ES-I3 (cell line): ENCODE data around the gene PIGP.
"Not testable (repeated sequence)": the region's sequence is repeated elsewhere in the genome, so short reads cannot be mapped to it uniquely, and the experiment has no call there.

Source experiments
- H3K36me3 ChIP-seq: 2 replicates; pipeline ENCODE4 v1.6.1; 2013; ENCODE audit warnings: mild to moderate bottlenecking, low read length, control low read depth, moderate library complexity; ENCODE audit not compliant: insufficient read depth
- H3K4me1 ChIP-seq: 2 replicates; pipeline ENCODE4 v1.6.1; 2013; ENCODE audit warnings: mild to moderate bottlenecking, control low read depth, low read length; ENCODE audit not compliant: insufficient read depth
- H3K9ac ChIP-seq: 2 replicates; pipeline ENCODE4 v1.6.1; 2013; ENCODE audit warnings: low read depth, mild to moderate bottlenecking, low read length, moderate library complexity
- H3K9me3 ChIP-seq: 2 replicates; pipeline ENCODE4 v1.6.1; 2013; ENCODE audit warnings: mild to moderate bottlenecking, low read length, moderate library complexity; ENCODE audit not compliant: control insufficient read depth, insufficient read depth

The PIGP gene

DNA sequence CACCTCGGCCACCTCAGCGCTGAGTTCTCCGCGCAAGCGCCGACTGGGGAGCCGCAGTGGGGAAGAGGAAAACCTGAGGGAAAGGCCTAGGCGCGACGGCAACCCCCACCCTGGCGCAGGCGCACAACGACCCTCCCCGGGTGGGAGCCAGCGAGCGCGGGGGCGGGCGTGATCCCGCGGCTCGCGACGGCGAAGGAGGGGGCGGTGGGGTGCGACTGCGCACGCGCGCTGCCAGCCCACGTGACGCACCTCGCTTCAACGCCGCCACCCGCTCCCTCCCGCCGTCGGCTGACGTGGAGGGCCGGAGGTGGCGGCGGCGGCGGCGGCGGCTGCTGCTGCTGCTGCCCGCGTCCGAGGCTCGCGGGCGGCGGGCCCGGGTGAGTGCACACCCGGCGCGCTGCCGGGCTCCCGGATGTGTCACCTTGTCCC lies at the start of gene PIGP, which contains the start of gene TTC3:
TSS of gene PIGP (minus strand) at position 84 of the 429 bp plus-strand sequence. CDS start 556 bp downstream, outside the sequence.
TSS of gene TTC3 (plus strand) at position 267 of the 429 bp plus-strand sequence. CDS start 14,004 bp downstream, outside the sequence.
- Histone ChIP-seq H3K36me3 (no peaks in the 10 kb centered on the region), H3K9ac (peak within 1 kb of the TSS; percentile 85), H3K4me1 (peaks cover 4% of the 10 kb centered on the region; the same call in 1 of the 2 replicates), H3K9me3 (no peaks in the 10 kb centered on the region)

DNA sequence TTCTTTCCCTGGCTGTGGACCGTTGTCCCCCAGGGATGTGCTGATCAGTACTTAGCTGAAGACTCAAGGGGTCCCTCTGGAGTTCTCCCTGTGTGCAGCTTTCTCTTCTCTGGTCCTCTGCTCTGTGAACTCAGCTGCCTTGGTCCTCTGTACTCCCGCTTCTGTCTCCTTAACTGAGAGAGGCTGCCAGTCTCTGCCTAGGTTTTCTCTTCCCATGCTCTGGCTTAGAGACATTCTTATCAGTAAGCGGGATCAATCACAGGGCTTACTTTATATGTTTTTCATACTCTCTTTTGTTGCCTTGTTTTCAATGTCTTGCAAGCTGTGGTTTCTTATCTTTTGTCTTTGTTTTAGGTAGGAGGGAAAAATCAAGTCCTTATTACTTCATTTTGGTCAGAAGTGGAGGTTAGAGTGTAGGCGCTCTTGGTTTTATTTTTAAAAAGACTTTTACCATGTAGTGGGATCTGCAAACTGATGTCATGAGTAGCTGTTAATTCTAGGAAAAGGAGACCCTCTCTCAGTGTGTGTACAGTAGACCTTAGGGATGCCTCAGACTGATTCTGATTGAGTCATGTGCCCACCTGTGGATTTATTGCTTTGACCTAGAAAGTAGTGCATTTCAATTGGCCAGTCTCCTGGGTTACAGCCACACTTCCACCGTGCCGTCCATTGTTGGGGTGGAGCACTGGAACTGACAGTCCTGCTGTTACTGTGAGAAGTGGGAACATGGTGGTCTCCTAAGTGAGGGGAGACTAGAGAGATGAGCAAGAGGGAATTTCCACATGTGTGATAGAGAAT lies 46.7 kb upstream of the PIGP start:
- H3K4me1 ChIP-seq, result no peaks in the 10 kb centered on the region
- H3K36me3 ChIP-seq, result no peaks in the 10 kb centered on the region
- H3K9me3 ChIP-seq, result no peaks in the 10 kb centered on the region
- no peak overlapping the region for H3K9ac ChIP-seq

DNA sequence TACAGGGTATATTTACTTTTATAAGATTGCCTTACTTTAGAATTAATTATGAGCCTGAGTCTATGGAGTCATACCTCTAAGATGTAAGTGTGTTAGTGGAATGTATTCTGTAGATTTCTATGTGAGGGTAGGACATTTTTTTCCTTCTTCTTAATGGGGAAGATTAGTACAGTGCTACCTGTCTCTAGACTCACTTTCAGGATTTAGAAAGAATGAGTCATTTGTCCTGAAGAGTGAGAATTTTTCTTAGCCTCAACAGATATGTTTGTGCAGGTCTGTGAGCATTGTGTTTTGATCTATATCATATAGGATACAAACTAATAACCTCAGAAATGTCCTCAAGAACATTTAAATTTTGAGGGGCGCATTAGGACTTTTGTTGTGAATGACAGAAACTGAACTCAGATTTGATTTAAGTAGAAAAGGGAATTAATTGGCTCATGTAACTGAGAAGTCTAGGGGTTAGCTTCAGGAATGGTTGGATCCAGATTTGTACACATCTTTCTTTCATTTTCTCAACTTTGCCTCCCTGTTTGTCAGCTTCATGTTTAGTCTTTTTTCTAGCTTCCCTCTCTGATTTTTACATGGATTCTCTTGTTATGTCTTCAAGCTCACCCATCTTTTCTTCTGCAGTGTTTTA lies 45.4 kb upstream of the PIGP start:
- no peaks in the 10 kb centered on the region for H3K4me1 ChIP-seq

DNA sequence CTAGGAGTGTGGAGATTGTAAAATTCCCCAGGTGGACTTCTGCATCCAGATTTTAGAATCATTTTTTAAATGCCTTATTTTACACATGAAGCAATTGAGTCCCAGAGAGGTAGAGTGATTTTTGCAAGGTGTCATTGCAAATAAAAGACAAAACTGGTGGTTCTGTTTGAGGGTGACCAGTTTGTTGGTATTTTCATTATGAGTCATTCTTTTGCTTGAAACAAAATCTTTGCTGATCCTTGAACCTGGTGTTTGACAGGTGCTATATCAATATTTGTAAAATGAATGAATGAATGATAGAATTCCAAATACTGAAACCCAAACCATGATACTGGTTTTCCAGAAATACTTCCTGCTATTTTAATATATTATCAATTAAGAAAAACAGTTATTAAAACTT lies 44.3 kb upstream of the PIGP start:
- H3K4me1 ChIP-seq, result no peaks in the 10 kb centered on the region
- no peak overlapping the region for H3K9ac ChIP-seq
- H3K9me3 ChIP-seq, result no peaks in the 10 kb centered on the region
- H3K36me3 ChIP-seq, result no peaks in the 10 kb centered on the region

More for the DNA sequence above, 45.4 kb upstream of the PIGP start:
- no peaks in the 10 kb centered on the region for H3K9me3 ChIP-seq
- no peaks in the 10 kb centered on the region for H3K36me3 ChIP-seq
- H3K9ac ChIP-seq, result no peak overlapping the region

DNA sequence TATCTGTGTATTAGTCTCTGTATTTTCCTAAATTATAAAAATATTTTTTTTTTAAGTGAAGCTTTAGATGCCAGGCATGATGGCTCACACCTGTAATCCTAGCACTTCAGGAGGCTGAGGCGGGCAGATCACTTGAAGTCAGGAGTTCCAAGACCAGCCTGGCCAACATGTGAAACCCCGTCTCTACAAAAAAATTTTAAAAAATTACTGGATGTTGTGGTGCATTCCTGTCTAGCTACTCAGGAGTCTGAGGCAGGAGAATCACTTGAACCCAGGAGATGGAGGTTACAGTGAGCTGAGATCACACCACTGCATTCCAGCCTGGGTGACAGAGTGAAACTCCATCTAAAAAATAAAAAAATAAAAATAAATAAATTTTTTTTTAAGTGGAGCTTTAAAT lies 43.6 kb upstream of the PIGP start:
- H3K4me1 ChIP-seq, H3K36me3 ChIP-seq, H3K9ac ChIP-seq, H3K9me3 ChIP-seq: not testable (repeated sequence)

DNA sequence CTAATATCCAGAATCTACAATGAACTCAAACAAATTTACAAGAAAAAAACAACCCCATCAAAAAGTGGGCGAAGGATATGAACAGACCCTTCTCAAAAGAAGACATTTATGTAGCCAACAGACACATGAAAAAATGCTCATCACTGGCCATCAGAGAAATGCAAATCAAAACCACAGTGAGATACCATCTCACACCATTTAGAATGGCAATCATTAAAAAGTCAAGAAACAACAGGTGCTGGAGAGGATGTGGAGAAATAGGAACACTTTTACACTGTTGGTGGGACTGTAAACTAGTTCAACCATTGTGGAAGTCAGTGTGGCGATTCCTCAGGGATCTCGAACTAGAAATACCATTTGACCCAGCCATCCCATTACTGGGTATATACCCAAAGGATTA lies 41.4 kb upstream of the PIGP start:
- not testable (repeated sequence) for H3K4me1 ChIP-seq, H3K36me3 ChIP-seq, H3K9me3 ChIP-seq, H3K9ac ChIP-seq

DNA sequence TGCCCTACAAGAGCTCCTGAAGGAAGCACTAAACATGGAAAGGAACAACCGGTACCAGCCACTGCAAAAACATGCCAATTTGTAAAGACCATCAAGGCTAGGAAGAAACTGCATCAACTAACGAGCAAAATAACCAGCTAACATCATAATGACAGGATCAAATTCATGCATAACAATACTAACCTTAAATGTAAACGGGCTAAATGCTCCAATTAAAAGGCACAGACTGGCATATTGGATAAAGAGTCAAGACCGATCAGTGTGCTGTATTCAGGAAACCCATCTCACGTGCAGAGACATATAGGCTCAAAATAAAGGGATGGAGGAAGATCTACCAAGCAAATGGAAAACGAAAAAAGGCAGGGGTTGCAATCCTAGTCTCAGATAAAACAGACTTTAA lies 38.2 kb upstream of the PIGP start:
- H3K4me1 ChIP-seq, H3K9me3 ChIP-seq, H3K9ac ChIP-seq, H3K36me3 ChIP-seq: not testable (repeated sequence)

DNA sequence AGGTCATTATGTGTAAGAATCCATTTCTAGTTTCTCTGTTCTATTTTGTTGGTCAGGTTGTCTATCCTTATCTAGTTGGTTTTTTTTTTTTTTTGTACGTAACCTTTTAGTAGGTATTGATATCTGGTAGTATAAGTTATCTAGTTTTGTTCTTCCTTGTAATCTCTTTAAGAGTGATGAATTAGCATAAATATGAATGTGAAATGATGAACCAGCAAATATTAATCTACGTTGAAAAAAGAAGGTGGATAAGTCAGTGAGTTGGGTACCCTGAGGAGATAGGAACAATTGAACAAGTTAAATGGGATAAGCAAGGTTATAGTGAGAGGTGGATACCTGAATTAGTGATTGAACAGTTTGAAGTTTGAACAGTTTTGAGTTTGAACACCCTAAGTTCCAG lies 34.1 kb upstream of the PIGP start:
- H3K36me3 ChIP-seq, result no peaks in the 10 kb centered on the region

DNA sequence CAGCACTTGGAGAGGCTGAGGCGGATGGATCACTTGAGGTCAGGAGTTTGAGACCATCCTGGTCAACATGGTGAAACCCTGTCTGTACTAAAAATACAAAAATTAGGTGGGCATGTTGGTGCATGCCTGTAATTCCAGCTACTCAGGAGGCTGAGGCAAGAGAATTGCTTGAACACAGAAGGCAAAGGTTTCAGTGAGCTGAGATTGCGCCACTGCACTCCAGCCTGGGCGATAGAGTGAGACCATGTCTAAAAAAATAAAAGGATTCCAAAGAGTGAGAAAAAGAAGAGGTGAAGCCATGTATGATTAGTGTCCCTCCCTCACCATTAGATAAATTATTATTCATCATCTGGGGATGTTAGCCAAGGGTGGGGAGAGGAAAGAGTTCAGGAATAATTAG lies 29.9 kb upstream of the PIGP start:
- not testable (repeated sequence) for H3K4me1 ChIP-seq, H3K36me3 ChIP-seq, H3K9ac ChIP-seq, H3K9me3 ChIP-seq

More for the DNA sequence above, 34.1 kb upstream of the PIGP start:
- Histone ChIP-seq H3K9ac (no peak overlapping the region), H3K4me1 (no peaks in the 10 kb centered on the region), H3K9me3 (peaks cover 8% of the 10 kb centered on the region; the same call in 1 of the 2 replicates)

DNA sequence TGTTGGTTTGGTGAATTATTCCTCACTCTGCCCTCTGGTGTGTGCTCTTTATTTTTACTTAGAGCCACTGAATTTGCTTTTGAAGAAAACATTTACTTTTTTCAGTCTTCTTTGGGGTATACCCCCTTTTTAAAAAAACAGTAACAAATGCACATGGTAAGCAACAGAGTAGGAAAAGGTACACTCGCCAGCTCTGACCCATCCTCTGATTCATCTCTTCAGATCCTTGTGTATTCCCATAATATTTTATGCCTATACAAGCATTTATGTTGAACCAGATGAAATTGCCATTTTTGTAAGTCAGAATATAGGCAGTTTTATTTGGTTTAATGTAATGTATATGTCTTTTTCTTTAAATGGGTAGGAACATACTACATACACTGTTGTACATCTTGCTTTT lies 28.5 kb upstream of the PIGP start:
- H3K9ac ChIP-seq, result no peak overlapping the region
- H3K4me1 ChIP-seq, result no peaks in the 10 kb centered on the region
- no peaks in the 10 kb centered on the region; the same call in 1 of the 2 replicates for H3K36me3 ChIP-seq
- H3K9me3 ChIP-seq, result no peaks in the 10 kb centered on the region

DNA sequence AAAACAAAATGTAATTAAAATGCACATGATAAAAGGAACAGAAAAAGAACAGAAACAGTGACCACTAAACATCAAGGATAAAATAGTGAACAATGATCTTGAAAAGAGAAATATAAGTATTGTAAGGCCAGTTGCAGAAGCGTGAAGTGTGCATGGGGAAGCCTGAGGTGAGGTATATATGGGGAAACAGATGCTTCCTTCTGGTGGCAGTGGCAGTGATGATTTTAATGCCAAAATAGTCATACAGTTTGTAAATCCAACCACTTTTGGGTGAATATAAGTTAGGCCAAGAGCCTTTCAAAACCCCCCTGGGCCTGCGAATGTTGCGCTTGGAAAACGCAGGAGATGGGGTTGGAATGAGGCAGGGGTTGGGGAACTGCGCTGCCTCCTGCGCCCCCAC lies 27.4 kb upstream of the PIGP start:
- Histone ChIP-seq H3K9me3 (no peaks in the 10 kb centered on the region), H3K36me3 (no peaks in the 10 kb centered on the region; the same call in 1 of the 2 replicates), H3K9ac (no peak overlapping the region), H3K4me1 (no peaks in the 10 kb centered on the region)

DNA sequence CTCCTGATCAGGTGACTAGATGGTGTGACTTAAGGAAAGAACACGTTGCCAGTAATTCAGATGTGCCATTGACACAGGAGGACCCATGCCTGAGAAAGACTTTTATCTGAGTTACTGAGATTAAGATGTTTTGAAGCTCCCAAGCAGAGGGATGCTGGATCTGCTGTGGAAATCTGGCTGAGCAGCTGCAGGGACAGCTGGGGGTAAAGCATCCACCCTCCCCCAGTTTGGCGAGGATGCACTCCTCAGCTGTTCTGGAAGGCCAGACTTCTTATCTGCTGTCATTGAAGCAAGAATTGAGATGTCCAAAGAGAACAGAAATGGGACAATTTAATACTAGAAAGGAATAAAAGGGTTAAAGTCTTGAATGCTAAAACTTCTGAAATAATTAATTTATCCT lies 25.9 kb upstream of the PIGP start:
- no peaks in the 10 kb centered on the region for H3K4me1 ChIP-seq
- no peaks in the 10 kb centered on the region; the same call in 1 of the 2 replicates for H3K36me3 ChIP-seq
- H3K9me3 ChIP-seq, result no peaks in the 10 kb centered on the region
- no peak overlapping the region for H3K9ac ChIP-seq

DNA sequence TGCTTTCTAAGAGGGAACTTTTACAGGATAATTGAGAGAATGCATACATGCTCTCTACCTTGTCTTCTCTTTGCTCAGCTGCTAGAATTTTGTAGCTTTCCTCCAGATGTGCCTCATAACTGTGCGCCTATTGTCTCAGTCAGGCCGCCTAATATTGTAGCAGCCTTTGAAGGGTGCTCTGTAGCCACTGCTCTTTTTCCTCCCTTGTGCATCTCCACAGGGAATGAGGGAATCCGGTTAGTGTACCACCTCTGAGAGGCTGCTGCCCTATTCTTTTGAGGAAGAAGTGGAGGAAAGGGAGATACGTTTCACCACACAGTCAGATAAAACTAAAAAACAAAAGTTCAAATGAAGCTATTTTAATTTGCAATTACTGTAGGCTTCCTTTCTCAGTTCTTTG lies 22.9 kb upstream of the PIGP start:
- no peak overlapping the region for H3K9ac ChIP-seq
- no peaks in the 10 kb centered on the region; the same call in 1 of the 2 replicates for H3K36me3 ChIP-seq
- no peaks in the 10 kb centered on the region for H3K4me1 ChIP-seq
- H3K9me3 ChIP-seq, result no peaks in the 10 kb centered on the region

DNA sequence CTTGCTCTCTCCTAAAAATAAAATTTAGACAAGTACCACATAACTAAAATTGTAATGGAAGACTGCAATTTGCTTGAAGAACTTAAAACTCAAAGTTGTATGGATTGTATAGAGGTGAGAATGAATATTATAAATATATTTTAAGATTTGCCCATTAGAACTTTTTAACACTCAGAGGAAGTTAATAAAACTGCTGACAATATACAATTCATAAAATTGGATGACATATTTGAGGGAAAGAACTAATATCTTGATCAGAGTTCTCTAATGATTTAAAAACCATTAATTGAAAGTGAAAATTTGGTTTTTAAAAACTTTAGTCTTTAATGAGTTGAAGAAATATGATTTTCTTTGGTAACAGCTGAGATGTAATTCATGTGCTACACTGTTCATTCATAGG lies 21.1 kb upstream of the PIGP start:
- H3K9me3 ChIP-seq, result no peaks in the 10 kb centered on the region

DNA sequence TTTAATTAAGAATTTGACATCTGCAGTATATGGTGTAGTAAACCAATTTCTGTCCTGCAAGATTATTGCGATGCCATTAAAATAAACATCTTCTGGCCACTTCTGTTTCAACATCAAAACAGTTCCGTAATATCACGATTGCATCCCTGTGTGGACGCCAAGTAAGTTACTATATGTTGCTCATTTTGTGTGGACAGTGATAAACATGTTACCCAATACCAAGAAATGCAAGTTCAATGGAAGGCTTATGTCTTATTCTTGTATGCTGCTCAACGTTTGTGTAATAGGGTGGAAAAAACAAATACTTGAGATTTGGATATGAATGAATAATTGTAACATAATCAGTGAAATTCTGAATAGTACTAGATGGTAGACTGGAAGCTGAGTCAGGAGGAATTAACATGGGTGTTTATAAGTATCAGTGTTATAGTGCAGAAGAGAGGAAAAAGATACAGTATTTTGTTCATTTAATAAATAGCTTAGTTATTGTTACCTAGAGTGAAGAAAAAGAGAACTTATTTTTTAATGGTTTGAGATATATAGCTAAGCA lies 15.4 kb upstream of the PIGP start:
- no peaks in the 10 kb centered on the region for H3K9me3 ChIP-seq
- H3K4me1 ChIP-seq, result no peaks in the 10 kb centered on the region
- no peak overlapping the region for H3K9ac ChIP-seq
- H3K36me3 ChIP-seq, result no peaks in the 10 kb centered on the region

More for the DNA sequence above, 21.1 kb upstream of the PIGP start:
- no peak overlapping the region for H3K9ac ChIP-seq
- H3K4me1 ChIP-seq, result no peaks in the 10 kb centered on the region
- no peaks in the 10 kb centered on the region; the same call in 1 of the 2 replicates for H3K36me3 ChIP-seq
